ENCODE data around the gene DCHS2. TPM values are rescaled to one million over a fixed set of nuclear protein-coding genes. Genes with fewer than 3 reads are reported as not detected.
A peak's percentile ranks its signal among the peaks of the same experiment; 100 is the strongest.

DCHS2 gene
- polyA plus RNA-seq, 3 donors = not detected

- H4K20me1 ChIP-seq (ENCODE audit: insufficient read depth, low read length) = no peaks in the 10 kb centered on the region
- peak overlapping the region; percentile 44 for H3K4me2 ChIP-seq (replicated peaks; ENCODE audit: extremely low read depth, low read length, poor library complexity, severe bottlenecking)
- peaks cover 0 to 10% of the 10 kb centered on the region in 2 donors for H3K36me3 Mint-ChIP-seq
- DNase-seq = no peak
- TF ChIP-seq CTCF (IDR thresholded peaks at IDR 0.05) = no peak
- peaks cover 0 to 18% of the 10 kb centered on the region in 2 donors for H3K9me3 ChIP-seq (replicated peaks in 1 of 2; ENCODE audit: control insufficient read depth in 1 of 2, insufficient read depth in 1 of 2, low read length in 2 of 2)
- no peaks in the 10 kb centered on the region for H3K79me2 ChIP-seq (ENCODE audit: insufficient read depth, low read length)
- peak overlapping the region; percentile 30 for H2AFZ ChIP-seq (ENCODE audit: insufficient read depth, low read depth, low read length, poor library complexity, severe bottlenecking)
- H3K27ac ChIP-seq (ENCODE audit: low read depth in 1 of 2, low read length in 2 of 2) = no peak overlapping the region
- peaks cover 22% of the 10 kb centered on the region for H3K4me1 Mint-ChIP-seq
- intact Hi-C loops (cut with micrococcal nuclease) = no loop called here
- H3K27ac Mint-ChIP-seq = no peak overlapping the region
- peak overlapping the region in 1 of 3 experiments; percentile 50 for H3K4me3 ChIP-seq (replicated peaks in 1 of 3; ENCODE audit: low read depth in 2 of 3, low read length in 3 of 3)
- H3K27me3 Mint-ChIP-seq (ENCODE audit: low read depth in 3 of 3) = peaks cover 52 to 74% (median 54%) of the 10 kb centered on the region in 3 donors
- H3K36me3 ChIP-seq (replicated peaks in 1 of 2; ENCODE audit: control insufficient read depth in 1 of 2, insufficient read depth in 2 of 2, low read length in 2 of 2) = no peaks in the 10 kb centered on the region
- H3K9ac ChIP-seq (ENCODE audit: insufficient read depth, low read length, poor library complexity, severe bottlenecking) = no peak overlapping the region
- WGBS (ENCODE audit: insufficient coverage) = 5% methylated on average over 76 of the region's 76 CpGs
- peak overlapping the region; percentile 68 to 92 for H3K4me3 Mint-ChIP-seq
- peaks cover 49 to 82% of the 10 kb centered on the region in 2 donors for H3K27me3 ChIP-seq (ENCODE audit: control insufficient read depth in 2 of 2, insufficient read depth in 2 of 2, low read length in 2 of 2)
- peaks cover 8 to 18% of the 10 kb centered on the region in 2 donors for H3K4me1 ChIP-seq (ENCODE audit: control insufficient read depth in 1 of 2, insufficient read depth in 2 of 2, low read length in 2 of 2)
- peaks cover 0 to 25% (median 12%) of the 10 kb centered on the region in 7 donors for H3K9me3 Mint-ChIP-seq
Observed at GRCh38 chr4:154490583-154491340, 837 bp downstream of the DCHS2 start.

GRCh38 chr4:154490234-154490582 is 1.4 kb downstream of the DCHS2 start:
- H3K4me1 Mint-ChIP-seq = peaks cover 22% of the 10 kb centered on the region
- no peak for TF ChIP-seq CTCF (IDR thresholded peaks at IDR 0.05)
- peaks cover 50 to 82% of the 10 kb centered on the region in 2 donors for H3K27me3 ChIP-seq (ENCODE audit: control insufficient read depth in 2 of 2, insufficient read depth in 2 of 2, low read length in 2 of 2)
- intact Hi-C loops (cut with micrococcal nuclease) = no loop called here
- peak overlapping the region in 1 of 2 donors; percentile 92 for H3K4me3 Mint-ChIP-seq
- peaks cover 8 to 18% of the 10 kb centered on the region in 2 donors for H3K4me1 ChIP-seq (ENCODE audit: control insufficient read depth in 1 of 2, insufficient read depth in 2 of 2, low read length in 2 of 2)
- no peak for DNase-seq
- WGBS (ENCODE audit: insufficient coverage) = 4% methylated on average over 55 of the region's 55 CpGs
- peaks cover 52 to 74% (median 52%) of the 10 kb centered on the region in 3 donors for H3K27me3 Mint-ChIP-seq (ENCODE audit: low read depth in 3 of 3)
- peaks cover 0 to 18% of the 10 kb centered on the region in 2 donors for H3K9me3 ChIP-seq (replicated peaks in 1 of 2; ENCODE audit: control insufficient read depth in 1 of 2, insufficient read depth in 1 of 2, low read length in 2 of 2)
- H3K27ac Mint-ChIP-seq = no peak overlapping the region
- H3K27ac ChIP-seq (ENCODE audit: low read depth in 1 of 2, low read length in 2 of 2) = no peak overlapping the region
- peak overlapping the region; percentile 44 for H3K4me2 ChIP-seq (replicated peaks; ENCODE audit: extremely low read depth, low read length, poor library complexity, severe bottlenecking)
- no peak overlapping the region for H2AFZ ChIP-seq (ENCODE audit: insufficient read depth, low read depth, low read length, poor library complexity, severe bottlenecking)
- peaks cover 0 to 25% (median 12%) of the 10 kb centered on the region in 7 donors for H3K9me3 Mint-ChIP-seq
- H3K9ac ChIP-seq (ENCODE audit: insufficient read depth, low read length, poor library complexity, severe bottlenecking) = no peak overlapping the region
- no peaks in the 10 kb centered on the region for H3K79me2 ChIP-seq (ENCODE audit: insufficient read depth, low read length)
- no peaks in the 10 kb centered on the region for H3K36me3 ChIP-seq (replicated peaks in 1 of 2; ENCODE audit: control insufficient read depth in 1 of 2, insufficient read depth in 2 of 2, low read length in 2 of 2)
- H3K4me3 ChIP-seq (replicated peaks in 1 of 3; ENCODE audit: low read depth in 2 of 3, low read length in 3 of 3) = no peak overlapping the region
- H3K36me3 Mint-ChIP-seq = peaks cover 0 to 10% of the 10 kb centered on the region in 2 donors
- no peaks in the 10 kb centered on the region for H4K20me1 ChIP-seq (ENCODE audit: insufficient read depth, low read length)

Data from CD14-positive monocyte (primary cell).